Forelimb muscle (tissue), 1 donor: ENCODE data around the gene SUN5. TPM values are rescaled to one million over a fixed set of nuclear protein-coding genes. Genes with fewer than 3 reads are reported as not detected.

Experiments used
- DNase-seq: peaks from one replicate; pipeline ENCODE4 v3.0.0-alpha.2; 2013; ENCODE audit warnings: low read depth
- polyA plus RNA-seq: library from polyadenylated mRNA; unstranded; fragments of 120-200 nt; gene quantifications from one replicate; pipeline ENCODE4 v1.2.1, GENCODE V29; 2013; ENCODE audit not compliant: insufficient read length

SUN5 gene
- polyA plus RNA-seq, 1 donor, result not detected

DNA sequence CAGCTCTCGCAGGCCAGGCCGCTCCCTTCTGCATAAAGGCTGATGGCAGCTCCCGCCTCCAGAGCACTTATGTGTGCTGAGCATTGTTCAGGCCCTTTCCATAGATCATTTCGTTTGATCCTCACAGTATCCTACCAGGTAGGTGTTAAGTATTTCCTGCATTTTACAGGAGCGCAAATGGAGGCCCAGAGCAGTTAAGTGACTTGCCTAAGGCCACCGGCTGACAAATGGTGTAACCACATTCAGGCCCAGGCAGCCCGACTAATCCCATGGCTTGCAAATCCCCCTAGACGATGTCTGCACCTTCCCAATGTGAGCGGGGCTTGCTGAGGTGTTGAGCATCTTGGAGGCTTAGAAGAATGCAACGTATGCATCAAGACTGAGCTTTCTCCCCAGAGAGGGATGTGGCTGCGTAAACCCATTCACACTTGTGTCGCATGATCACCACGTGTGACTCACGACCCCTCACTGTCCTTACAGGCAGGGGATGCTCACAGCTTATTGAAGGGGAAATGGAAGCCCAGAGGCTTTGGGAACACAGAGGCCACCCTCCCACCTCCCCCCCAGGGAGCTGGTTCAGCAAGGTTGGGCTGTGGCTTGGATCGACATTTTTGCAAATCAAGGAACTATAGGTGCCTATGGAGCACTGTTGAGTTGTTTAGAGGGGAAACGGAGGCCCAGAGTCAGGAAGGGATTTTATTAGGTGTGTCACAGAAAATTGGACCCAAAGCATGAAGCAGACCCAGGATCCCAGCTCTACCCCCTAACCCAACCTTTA is 10.3 kb upstream of the SUN5 start:
- DNase-seq, result no peak

- DNase-seq, result no peak
These were observed 9.6 kb upstream of the SUN5 start for GRCh38 chr20:33013701-33014326.

DNA sequence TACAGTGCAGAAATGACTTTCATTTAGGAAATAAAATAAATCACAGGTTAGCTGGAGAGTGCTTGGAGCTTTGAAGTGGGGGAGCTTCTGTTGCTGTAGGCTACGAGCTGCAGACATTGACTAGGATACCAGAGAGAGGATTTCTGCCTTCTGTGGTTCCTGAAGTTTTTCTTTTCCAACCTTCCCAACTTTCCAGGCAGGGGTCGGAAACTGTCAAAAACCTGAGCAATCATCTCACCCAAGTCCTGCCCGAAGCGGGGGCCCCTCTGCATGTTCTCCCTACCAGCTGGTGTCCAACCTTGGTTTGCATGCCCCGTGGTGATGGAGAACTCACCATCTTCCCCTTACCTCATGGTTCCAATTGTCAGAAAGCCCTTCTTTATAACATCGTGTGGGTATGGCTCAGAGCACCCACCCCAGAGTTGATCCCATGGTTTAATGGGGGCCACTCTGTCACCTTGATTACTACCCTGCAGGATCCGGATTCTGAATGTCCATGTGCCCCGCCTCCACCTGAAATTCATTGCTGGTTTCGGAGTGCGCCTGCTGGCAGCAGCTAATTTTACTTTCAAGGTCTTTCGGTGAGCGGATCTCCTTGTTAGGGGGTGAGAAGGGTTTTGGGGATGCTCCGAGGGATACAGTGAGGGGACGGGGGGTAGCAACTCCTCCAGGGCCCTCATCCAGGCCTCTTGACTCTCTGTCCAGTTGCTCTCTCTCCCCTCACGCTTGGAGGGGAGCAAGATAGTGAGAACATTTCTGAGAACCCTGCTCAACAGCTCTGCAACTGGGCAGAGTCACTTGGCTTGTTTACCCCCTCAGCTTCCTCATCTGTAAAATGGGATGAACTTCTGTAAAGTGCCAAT is 8.3 kb upstream of the SUN5 start:
- DNase-seq, result no peak

- DNase-seq, result no peak
These were observed 6.6 kb upstream of the SUN5 start for GRCh38 chr20:33010674-33011449.

DNA sequence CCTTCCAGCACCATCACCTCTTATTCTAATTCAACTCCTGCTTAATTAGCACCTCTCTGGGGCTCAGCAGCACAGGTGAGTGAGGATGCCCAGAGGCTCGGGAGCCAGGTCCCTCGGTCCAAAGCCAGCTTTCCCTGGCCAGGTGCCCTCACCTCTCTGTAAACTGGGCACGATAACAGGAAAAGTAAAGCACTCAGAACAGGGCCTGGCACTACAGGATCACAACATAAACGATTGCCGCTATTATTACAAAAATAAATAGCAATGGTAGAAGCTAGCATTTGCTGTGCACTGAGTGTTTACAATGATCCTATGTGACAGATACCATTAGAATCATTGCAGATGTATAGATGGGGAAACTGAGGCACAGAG is 5.9 kb upstream of the SUN5 start:
- DNase-seq, result no peak

GRCh38 chr20:33009214-33010132 is 5.2 kb upstream of the SUN5 start:
- no peak for DNase-seq

- no peak for DNase-seq
These were observed 4.3 kb upstream of the SUN5 start for GRCh38 chr20:33008336-33009213.

DNA sequence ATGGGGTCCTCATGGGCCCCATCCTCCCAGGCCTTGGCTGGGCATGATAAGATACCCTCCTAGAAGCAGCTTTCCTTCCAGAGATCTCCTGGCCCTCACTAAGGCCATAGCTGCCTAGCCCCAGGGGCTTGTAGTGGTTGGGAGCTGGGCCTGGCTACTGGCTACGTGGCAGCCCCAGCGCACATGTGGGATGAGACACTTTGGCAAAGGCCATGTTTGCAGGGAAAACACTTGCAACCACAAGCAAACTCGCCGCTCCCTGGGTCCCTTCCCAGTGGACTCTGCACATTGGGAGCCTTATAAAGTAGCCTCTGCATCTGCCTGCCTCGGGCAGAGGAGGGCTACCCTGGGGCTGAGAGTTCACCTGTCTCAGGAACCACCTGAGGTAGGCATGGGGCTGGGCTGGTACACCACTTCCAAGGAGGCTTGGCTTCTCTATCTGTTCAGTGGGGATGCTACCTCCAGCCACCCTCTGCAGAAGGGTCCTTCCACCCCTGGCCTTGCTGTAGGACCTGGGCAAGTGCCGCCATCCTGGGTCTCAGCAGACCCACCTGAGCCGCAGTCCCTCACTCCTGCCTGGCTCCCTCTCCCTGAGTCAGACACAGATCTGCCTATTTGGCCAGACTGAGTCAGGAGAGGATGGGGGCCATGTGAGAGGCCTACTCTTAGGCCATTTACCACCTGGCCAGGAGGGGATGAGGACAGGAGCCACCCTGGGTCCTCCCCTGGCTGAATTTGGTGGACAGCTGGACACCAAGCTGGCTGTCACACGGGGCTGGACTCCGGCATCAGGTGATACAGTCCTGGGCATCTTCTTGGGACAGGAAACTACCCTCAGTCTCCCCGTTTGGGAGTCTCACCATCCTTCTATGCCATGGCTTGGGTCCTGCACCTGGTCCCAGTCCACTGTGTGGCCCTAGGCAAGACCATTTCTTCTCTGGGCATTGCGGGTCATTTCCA is 3.4 kb upstream of the SUN5 start, which contains the start of gene BPIFB2:
Gene BPIFB2 (plus strand): TSS at position 329 of the 960 bp plus-strand sequence. CDS start 871 bp downstream, outside the sequence.
- DNase-seq, result no peak

DNA sequence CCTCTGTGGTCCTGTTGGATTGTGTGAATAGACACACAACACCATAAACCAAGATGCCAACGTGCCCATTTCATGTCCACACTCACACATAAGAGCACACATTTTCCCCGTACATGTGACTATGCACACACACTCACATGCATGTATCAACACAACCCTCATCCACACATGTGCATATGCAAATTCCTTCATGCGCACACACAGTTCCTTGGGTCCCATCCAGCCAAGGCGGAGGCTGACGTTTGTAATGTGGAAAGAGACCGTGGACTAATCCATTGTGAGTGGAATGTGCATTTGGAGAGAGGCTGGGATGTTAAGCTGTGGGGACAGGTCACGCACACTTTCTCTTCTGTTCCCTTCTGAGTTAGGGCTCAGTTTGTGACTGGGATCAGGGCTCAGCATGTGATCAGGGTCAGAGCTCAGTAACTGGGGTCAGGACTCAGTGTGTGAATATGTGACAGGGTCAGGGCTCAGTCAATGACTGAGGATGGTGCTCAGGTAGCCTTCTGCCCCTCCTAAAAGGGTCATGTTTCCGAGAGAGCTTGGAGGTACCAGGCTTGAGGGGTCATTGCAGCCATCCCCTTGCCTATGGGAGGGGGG is 2.6 kb upstream of the SUN5 start:
- DNase-seq, result no peak

DNA sequence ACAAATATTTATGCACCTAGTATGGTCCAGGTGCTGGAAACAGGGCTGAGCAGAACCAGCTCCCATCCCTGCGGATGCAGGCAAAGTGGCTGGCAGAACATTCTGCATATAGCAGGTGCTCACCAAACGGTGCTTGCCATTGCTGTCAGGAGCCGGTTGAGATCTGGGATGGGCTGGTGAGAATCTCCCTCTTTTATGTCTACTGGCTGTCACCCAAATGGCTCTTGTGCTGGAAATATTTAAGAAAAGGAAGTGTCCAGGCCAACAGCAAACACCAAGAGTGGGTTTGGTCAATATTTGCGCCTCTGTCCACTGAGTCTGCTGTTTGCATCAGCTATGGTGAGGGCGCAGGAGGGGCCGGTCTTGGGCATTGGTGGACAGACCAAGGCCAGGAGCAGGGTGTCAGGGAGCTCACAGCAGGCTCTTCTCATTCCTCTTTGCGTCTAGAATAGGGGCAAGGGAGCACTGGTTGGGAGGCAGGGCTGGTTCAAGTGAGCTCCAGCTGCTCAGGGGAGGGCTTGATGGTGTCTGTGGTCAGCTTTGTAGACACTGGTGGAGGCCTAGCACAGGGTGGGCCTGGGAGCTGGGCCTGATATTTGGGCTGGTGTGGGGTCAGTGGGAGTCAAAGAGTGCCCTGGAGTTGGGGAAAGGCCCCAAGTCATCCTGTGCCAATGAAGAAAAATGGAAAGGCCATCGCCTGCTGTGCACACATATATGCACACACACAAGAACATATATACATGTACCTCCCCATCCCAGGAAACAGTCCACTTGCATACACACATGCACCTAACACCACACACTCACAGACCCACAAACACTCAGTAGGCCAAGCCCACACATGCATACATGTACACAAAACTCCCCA is 1.9 kb upstream of the SUN5 start:
- no peak for DNase-seq

- DNase-seq, result no peak
These were observed 916 bp upstream of the SUN5 start for GRCh38 chr20:33005132-33005566.

GRCh38 chr20:33002087-33002808 is 2.0 kb downstream of the SUN5 start:
- no peak for DNase-seq

DNA sequence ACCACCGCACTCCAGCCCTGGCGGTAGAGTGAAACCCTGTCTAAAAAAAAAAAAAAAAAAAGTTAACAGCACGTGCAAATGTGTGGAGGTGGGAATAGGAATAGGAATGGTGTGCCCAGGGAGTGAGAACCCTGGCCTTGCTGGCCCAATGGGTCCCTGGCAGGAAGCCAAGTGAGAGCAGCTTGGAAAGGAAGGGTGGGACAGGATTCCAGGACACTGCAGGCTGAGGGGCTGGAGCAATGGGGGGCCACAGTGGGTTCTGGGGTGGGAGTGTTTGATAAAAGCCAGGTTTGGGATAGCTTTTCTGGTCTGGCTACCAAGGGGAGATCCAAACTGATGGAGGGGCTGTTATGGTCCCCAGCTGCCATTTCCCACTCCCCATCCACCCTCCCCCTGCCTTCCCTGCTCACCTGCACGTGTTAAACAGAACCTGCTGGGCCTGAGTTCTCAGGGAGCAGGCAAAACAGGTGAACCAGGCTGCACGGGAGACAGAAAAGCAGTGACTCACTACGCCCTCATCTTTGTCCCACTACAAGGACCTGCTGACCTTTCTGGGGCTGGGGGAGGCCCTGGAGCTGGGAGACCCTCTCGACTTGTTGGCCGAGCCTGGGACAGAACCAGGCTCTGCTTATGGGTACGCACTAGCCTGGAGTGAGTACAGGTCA is 3.3 kb downstream of the SUN5 start:
- no peak for DNase-seq

- DNase-seq, result peak; percentile 8
These were observed 4.5 kb downstream of the SUN5 start for GRCh38 chr20:32999603-33000250.

DNA sequence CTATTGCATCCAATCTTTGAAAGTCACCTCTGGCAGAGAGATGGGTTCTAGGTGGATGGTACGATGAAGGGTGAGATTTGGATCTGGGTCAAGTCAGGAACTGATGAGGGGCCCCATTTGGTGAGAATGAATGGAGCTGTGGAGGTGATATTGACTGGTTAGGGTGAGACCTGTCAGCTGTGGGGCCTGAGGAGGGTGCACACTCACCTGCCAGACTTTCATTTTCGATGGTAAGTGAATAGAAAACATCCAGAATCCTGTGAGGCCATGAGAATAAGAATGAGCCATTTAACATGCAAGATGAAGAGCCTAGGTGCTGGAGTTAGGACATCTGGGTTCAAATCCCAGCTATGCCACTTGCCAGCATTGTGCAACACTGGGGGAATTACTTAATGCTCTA is 6.8 kb downstream of the SUN5 start:
- no peak for DNase-seq
